Skin epidermis (tissue), 12 donors: ENCODE results near the gene CYP2U1.

Experiments used
- H3K27ac ChIP-seq, 21 experiments: fragments of 200-600 bp; sonication (generic) in 11 of 21; one replicate each; pipeline ENCODE4 v1.5.0; 2020; ENCODE audit warnings: mild to moderate bottlenecking in 3 of 21, inconsistent platforms in 2 of 21, moderate library complexity in 2 of 21
- H3K4me3 ChIP-seq, 7 experiments: fragments of 200-600 bp; sonication (generic) in 2 of 7; one replicate each; pipeline ENCODE4 v1.5.0; 2020; ENCODE audit warnings: inconsistent platforms in 2 of 7, mild to moderate bottlenecking in 2 of 7, moderate library complexity in 1 of 7

The CYP2U1 gene

GRCh38 chr4:107977966-107978705 is 46.8 kb downstream of the CYP2U1 start:
- peak overlapping the region in 1 of 21 experiments; percentile 5 for H3K27ac ChIP-seq
- H3K4me3 ChIP-seq: no peak overlapping the region

DNA sequence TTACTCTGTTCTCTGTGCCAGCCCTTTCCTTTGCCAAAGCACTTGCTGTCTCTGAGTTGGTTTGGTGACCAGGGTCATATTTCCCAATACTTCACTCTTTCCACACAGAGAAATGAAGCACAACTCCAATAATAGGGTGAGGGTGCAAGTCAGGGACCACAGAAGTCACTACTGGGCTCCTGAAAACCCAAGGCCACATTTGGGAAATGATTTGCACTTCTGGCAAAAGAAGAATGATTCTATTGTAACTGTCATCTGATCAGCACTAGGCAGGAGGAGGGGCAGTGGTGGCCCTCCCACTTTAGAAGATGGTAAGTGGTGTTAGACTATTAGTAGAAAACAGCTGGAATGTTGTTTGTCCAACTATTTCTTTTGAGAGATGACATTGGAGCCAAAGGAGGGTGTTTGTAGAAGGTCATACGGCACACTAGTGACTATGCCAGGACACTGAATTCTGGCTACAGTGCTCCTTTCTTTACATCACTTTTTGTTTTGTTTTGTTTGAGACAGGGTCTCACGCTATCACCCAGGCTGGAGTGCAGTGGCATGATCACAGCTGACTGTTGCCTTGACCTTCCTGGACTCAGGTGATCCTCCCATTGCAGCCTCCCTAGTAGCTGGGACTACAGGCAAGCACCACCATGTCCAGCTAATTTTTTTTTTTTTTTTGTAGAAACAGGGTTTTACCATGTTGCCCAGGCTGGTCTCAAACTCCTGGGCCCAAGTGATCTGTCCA is 47.5 kb downstream of the CYP2U1 start:
- peak overlapping the region in 1 of 21 experiments; percentile 5 for H3K27ac ChIP-seq
- H3K4me3 ChIP-seq: no peak overlapping the region

DNA sequence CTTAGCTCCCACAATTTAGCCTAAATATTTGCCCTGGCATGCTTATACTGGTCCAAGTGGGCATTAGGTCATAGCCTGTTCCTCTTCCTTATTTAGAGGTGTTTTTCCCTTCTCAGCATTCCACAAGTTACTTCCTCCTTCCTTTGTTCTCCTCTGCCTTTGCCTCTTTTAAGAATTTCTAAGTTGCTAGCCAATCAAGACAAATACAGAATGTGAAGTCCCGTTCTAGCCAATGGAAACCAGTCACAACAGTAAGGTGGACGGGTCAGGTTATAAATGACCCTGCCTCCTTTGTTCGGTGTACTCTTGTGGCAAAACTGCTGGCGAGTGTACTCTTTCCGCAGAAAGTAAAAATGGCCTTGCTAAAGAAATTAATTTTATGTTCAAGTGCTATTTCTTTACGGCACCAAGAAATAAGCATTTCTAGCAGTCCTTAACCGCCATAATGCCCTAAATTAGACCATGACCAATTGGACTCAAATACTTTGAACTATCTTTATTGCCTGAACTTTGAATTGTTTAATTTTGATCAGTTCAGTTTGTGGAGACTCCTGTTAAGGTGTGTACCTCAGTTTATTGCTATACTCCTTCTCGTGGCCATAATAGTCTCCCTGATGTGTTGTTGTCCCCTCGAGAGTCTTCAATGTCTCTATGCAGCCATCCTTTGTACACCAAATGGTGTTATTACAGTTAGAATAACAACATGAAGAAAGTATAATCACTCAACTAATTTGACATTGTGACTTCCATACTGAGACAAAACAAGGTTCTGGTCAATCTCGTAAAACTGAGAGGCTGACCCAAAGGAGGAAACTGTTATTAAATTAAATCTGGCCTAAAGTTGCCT is 56.8 kb downstream of the CYP2U1 start:
- Histone ChIP-seq H3K4me3 (no peak overlapping the region), H3K27ac (no peak overlapping the region)

- Histone ChIP-seq H3K27ac (no peak overlapping the region), H3K4me3 (peak overlapping the region in 1 of 7 experiments; percentile 83)
Measured at GRCh38 chr4:107988763-107989035, 57.4 kb downstream of the CYP2U1 start.

DNA sequence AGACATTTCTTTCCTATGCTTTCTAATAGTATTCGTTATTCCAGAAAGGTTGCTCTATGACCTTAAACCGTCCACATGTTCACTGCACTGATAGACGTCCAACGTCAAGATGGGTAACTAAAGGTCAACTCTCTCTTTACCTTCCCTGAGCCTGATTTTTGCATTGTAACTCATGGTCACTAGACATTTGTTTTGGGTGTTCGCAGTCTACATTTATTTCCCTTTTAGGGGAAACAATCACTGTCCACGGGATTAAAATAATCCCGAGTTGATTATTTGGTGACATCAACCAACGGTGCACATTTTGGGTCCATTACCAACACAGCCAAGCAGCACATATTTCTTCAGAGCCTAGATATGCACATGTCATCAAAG is 57.8 kb downstream of the CYP2U1 start:
- peak overlapping the region in 14 of 21 experiments; percentile 42 to 88 (median 82) for H3K27ac ChIP-seq
- H3K4me3 ChIP-seq: peak overlapping the region; percentile 70 to 95 (median 81)

DNA sequence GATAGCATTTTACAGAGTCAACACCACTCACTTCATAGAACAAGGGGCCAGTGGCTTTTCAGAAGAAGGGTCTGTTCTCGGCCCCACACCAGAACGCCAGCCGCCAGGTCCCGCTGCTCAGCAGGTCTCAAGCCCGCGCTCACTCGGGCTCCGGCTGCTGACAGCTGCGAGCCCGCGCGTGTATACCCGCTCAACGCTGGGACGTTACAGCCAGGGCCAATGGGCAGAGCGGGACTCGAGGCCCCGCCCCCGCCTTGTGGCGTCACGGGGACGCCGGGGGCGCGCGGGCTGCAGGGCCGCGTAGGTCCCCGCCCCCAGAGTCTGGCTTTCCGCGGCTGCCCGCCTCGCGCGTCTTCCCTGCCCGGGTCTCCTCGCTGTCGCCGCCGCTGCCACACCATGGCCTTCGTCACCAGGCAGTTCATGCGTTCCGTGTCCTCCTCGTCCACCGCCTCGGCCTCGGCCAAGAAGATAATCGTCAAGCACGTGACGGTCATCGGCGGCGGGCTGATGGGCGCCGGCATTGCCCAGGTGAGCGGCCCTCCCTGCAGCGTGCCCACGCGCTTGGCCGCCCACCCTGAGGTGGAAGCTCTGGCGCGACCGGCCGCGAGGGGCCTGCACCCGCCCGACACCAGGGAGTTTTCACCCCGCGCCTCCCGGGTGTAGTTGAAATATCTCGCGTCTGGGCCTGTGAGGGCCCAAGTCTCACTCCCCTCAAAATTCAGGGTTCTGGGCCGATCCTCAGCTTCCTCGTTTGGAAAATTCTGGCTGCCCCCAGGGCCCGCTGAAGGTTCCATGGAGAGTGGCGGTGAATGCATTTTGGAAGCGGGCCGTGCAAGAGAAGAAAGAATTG is 58.4 kb downstream of the CYP2U1 start, which contains the start of gene HADH:
Gene HADH (plus strand): TSS at position 353 of the 850 bp plus-strand sequence. CDS start 44 bp downstream, at position 397.
- H3K4me3 ChIP-seq: peak within 1 kb of the TSS; percentile 70 to 95 (median 81)
- peak within 1 kb of the TSS in 20 of 21 experiments; percentile 44 to 95 (median 84) for H3K27ac ChIP-seq

GRCh38 chr4:107991945-107992630 is 60.7 kb downstream of the CYP2U1 start:
- Histone ChIP-seq H3K4me3 (no peak overlapping the region), H3K27ac (no peak overlapping the region)

DNA sequence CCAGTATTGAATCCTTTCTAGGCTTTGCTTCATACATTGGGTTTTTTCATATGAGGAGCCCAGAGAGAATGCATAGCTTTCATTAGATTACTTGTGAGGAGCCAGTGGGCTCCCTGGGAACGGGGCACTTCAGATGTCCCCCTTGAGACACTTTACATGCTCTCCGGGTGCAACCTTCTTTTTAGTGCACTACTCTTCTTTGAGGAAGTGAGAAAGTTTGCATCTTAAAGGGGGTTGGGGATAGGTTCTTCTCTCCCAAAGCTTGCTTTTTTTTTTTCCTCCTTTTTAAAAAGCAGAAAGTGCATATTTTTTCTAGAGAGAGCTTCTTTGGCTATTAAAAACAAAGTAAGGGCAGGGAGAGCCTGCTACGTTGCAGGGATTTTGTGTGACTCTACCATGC is 62.6 kb downstream of the CYP2U1 start:
- no peak overlapping the region for H3K4me3 ChIP-seq
- H3K27ac ChIP-seq: no peak overlapping the region

DNA sequence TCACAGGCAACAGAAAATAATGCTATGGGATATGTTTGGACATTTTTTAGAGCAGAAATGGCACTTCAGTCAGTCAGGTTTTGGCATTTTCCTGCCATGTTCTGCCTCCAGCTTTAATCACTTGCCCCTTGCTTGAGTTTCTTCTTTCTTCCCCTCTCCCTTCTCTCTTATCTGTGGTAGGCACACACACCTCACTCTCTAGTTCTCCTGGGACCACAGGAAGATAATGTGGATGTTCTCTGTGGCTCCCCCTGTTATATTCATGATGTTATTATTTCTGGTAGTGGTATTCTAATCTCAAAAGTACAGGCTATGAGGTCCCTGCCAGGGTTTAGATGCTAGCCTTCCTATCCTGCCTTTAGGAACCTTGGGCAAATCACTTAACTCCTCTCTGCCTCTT is 63.5 kb downstream of the CYP2U1 start:
- H3K27ac ChIP-seq: no peak overlapping the region
- H3K4me3 ChIP-seq: no peak overlapping the region

GRCh38 chr4:107996949-107997788 is 65.8 kb downstream of the CYP2U1 start:
- no peak overlapping the region for H3K4me3 ChIP-seq
- H3K27ac ChIP-seq: peak overlapping the region in 8 of 21 experiments; percentile 11 to 56 (median 30)

DNA sequence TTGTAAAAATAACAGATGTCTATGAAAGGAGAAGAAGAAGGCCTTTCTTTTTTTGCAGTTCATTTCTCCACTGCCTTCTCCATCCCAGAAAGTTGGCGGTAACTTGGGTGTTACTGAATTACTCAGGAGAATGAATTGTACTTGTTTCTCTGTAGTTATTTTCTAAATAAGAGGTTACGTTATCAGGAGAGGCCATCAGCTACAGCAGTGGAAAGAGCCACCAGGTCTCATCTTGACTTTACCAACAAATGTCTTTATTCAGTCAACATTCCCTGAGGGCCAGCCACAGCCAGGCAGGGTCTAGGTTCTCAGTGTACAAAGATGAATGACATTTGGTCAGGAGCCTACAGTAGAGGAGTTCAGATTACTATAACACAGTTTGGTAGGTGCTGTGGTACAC is 66.4 kb downstream of the CYP2U1 start:
- H3K27ac ChIP-seq: peak overlapping the region in 11 of 21 experiments; percentile 1 to 73 (median 32)

GRCh38 chr4:107999932-108000539 is 68.7 kb downstream of the CYP2U1 start:
- H3K4me3 ChIP-seq: no peak overlapping the region
- H3K27ac ChIP-seq: no peak overlapping the region

More for the DNA sequence above, 66.4 kb downstream of the CYP2U1 start:
- no peak overlapping the region for H3K4me3 ChIP-seq

DNA sequence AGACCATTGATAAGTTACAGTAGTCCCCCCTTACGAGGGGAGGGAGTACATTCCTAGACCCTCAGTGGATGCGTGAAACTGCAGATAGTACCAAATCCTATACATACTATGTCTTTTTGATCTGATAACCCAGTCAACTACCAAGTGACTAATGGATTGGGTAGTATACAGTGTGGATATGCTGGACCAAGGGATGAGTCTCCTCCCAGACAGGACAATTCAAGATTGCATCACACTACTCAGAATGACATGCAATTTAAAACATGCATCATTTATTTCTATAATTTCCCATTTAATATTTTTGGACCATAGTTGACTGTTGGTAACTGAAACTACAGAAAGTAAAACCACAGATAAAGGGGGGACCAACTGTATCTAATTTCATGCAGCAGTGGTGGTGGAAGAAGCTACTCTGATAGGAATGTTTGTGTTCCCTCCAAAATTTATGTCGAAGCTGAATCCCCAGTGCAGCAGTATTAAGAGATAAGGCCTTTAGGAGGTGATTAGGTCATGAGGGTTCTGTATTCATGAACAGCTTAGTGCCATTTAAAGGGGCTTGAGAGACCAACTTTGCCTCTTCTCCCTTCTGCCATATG is 70.3 kb downstream of the CYP2U1 start:
- H3K27ac ChIP-seq: no peak overlapping the region
- no peak overlapping the region for H3K4me3 ChIP-seq
